Neutrophil (primary cell): ENCODE data around the gene PLSCR1.
"Not testable (repeated sequence)": the region's sequence is repeated elsewhere in the genome, so short reads cannot be mapped to it uniquely, and the experiment has no call there.

Experiments used
- H3K27ac ChIP-seq: fragments of 200-600 bp; sonication (generic); 2 replicates; pipeline ENCODE4 v1.5.1; 2016; ENCODE audit warnings: mild to moderate bottlenecking, moderate library complexity
- H3K27me3 ChIP-seq: fragments of 200-600 bp; sonication (generic); 2 replicates; pipeline ENCODE4 v1.6.0; 2016; ENCODE audit warnings: mild to moderate bottlenecking
- H3K36me3 ChIP-seq: fragments of 200-600 bp; sonication (generic); 2 replicates; pipeline ENCODE4 v1.5.1; 2017
- H3K4me1 ChIP-seq, 2 experiments: fragments of 200-600 bp in 1 of 2; sonication (generic) in 1 of 2; 1 replicate in 1 of 2; 2 replicates in 1 of 2; pipeline versions ENCODE4 v1.5.1 to v1.6.1; 2013 to 2016; ENCODE audit warnings: low read depth in 1 of 2, low read length in 1 of 2, mild to moderate bottlenecking in 1 of 2, moderate library complexity in 1 of 2; ENCODE audit not compliant: control insufficient read depth in 1 of 2, insufficient read depth in 1 of 2
- H3K4me3 ChIP-seq, 2 experiments: fragments of 200-600 bp in 1 of 2; sonication (generic) in 1 of 2; 1 replicate in 1 of 2; 2 replicates in 1 of 2; pipeline ENCODE4 v1.5.1; 2013 to 2016; ENCODE audit warnings: low read depth in 1 of 2, low read length in 1 of 2, mild to moderate bottlenecking in 1 of 2, moderate library complexity in 1 of 2
- H3K9me3 ChIP-seq: fragments of 200-600 bp; sonication (generic); 2 replicates; pipeline ENCODE4 v1.5.1; 2016
- CTCF ChIP-seq: fragments of 200-600 bp; sonication (generic); IDR thresholded peaks from 2 replicates; pipeline ENCODE4 v1.5.1; 2016; ENCODE audit warnings: antibody characterized with exemption

Gene PLSCR1

GRCh38 chr3:146501752-146502151 lies 42.7 kb downstream of the PLSCR1 start:
- H3K27me3 ChIP-seq = no peaks in the 10 kb centered on the region
- H3K27ac ChIP-seq = no peak overlapping the region
- no peak overlapping the region for H3K4me3 ChIP-seq
- no peaks in the 10 kb centered on the region for H3K36me3 ChIP-seq
- H3K9me3 ChIP-seq = no peaks in the 10 kb centered on the region
- peaks cover 7 to 8% of the 10 kb centered on the region in 2 experiments for H3K4me1 ChIP-seq
- no peak for TF ChIP-seq CTCF

GRCh38 chr3:146499701-146500100 lies 44.7 kb downstream of the PLSCR1 start:
- H3K27me3 ChIP-seq = no peaks in the 10 kb centered on the region
- H3K27ac ChIP-seq = no peak overlapping the region
- H3K36me3 ChIP-seq = no peaks in the 10 kb centered on the region
- H3K9me3 ChIP-seq = no peaks in the 10 kb centered on the region
- TF ChIP-seq CTCF = no peak
- no peak overlapping the region for H3K4me3 ChIP-seq
- no peaks in the 10 kb centered on the region for H3K4me1 ChIP-seq

GRCh38 chr3:146498002-146498736 lies 46.2 kb downstream of the PLSCR1 start:
- no peaks in the 10 kb centered on the region for H3K27me3 ChIP-seq
- no peaks in the 10 kb centered on the region for H3K36me3 ChIP-seq
- H3K9me3 ChIP-seq = no peaks in the 10 kb centered on the region
- TF ChIP-seq CTCF = no peak
- peak overlapping the region in 1 of 2 experiments; percentile 12 for H3K4me3 ChIP-seq
- no peaks in the 10 kb centered on the region for H3K4me1 ChIP-seq
- H3K27ac ChIP-seq = peak overlapping the region; percentile 23

- not testable (repeated sequence) for H3K9me3 ChIP-seq, H3K4me3 ChIP-seq, H3K27me3 ChIP-seq, H3K36me3 ChIP-seq, H3K4me1 ChIP-seq, H3K27ac ChIP-seq
Measured at GRCh38 chr3:146497145-146497843, 47.1 kb downstream of the PLSCR1 start.

GRCh38 chr3:146496726-146497125 lies 47.7 kb downstream of the PLSCR1 start:
- no peak for TF ChIP-seq CTCF
- no peaks in the 10 kb centered on the region for H3K27me3 ChIP-seq
- no peak overlapping the region for H3K4me3 ChIP-seq
- no peaks in the 10 kb centered on the region for H3K36me3 ChIP-seq
- no peak overlapping the region for H3K27ac ChIP-seq
- H3K9me3 ChIP-seq = no peaks in the 10 kb centered on the region
- no peaks in the 10 kb centered on the region for H3K4me1 ChIP-seq

GRCh38 chr3:146496251-146496650 lies 48.2 kb downstream of the PLSCR1 start:
- Histone ChIP-seq H3K4me3 (no peak overlapping the region), H3K36me3 (no peaks in the 10 kb centered on the region), H3K4me1 (no peaks in the 10 kb centered on the region), H3K27ac (no peak overlapping the region), H3K9me3 (no peaks in the 10 kb centered on the region), H3K27me3 (no peaks in the 10 kb centered on the region)
- TF ChIP-seq CTCF = no peak
